GM12878 (cell line): ENCODE measurements around the gene BLCAP. TPM values are rescaled to one million over a fixed set of nuclear protein-coding genes. Genes with fewer than 3 reads are reported as not detected.

Experiments
- ATAC-seq: fragments of 200-7000 bp; cut with Tn5 transposase; 3 replicates; pipeline ENCODE4 v1.9.1; 2020; ENCODE audit warnings: mild to moderate bottlenecking, moderate library complexity
- BruUV-seq: library from RNA; stranded (reverse); fragments of 400-500 nt; replicated peaks from 2 replicates; lab custom pipeline; 2021; lab: Mats Ljungman, UMichigan
- CTCF ChIA-PET: fragments of 300-600 bp; sonication (Branson Sonifier 250); formaldehyde crosslinking; extraction: SDS; loops from one replicate; lab custom pipeline; 2021; ENCODE audit warnings: inconsistent platforms; lab: Yijun Ruan, JAX
- POLR2A ChIA-PET: fragments of 350-600 bp; formaldehyde crosslinking; extraction: SDS; loops from one replicate; lab custom pipeline; 2021; ENCODE audit warnings: inconsistent platforms; lab: Charles Lee
- RAD21 ChIA-PET: fragments of 300-600 bp; sonication (Branson Sonifier 250); formaldehyde crosslinking; loops from one replicate; lab custom pipeline; 2023; ENCODE audit warnings: antibody characterized with exemption; ENCODE audit not compliant: unreplicated experiment; lab: Charles Lee
- SMC1A ChIA-PET: fragments of 300-600 bp; sonication (Branson Sonifier 250); formaldehyde crosslinking; loops from one replicate; lab custom pipeline; 2023; ENCODE audit not compliant: unreplicated experiment, uncharacterized antibody; lab: Charles Lee
- DNase-seq: peaks from one replicate; pipeline ENCODE4 v3.0.0-alpha.2; 2011; ENCODE audit warnings: low read depth, low spot score
- FAIRE-seq: peaks from 3 replicates; lab custom pipeline; 2011; peaks lifted over from hg19 to GRCh38; lab: Jason Lieb, UNC
- H2AFZ ChIP-seq: 2 replicates; pipeline ENCODE4 v1.6.0; 2011; ENCODE audit warnings: low read depth, low read length, control low read depth; ENCODE audit not compliant: control insufficient read depth
- H3K27ac ChIP-seq: 2 replicates; pipeline ENCODE4 v1.5.1; 2011; ENCODE audit warnings: control low read depth; ENCODE audit not compliant: control insufficient read depth, insufficient read depth
- H3K27me3 ChIP-seq, 2 experiments: replicated peaks in 1 of 2; 2 replicates each; pipeline versions ENCODE4 v1.6.0 to v1.6.1; 2011; ENCODE audit warnings: low read length in 1 of 2; ENCODE audit not compliant: control insufficient read depth in 2 of 2, insufficient read depth in 2 of 2
- H3K36me3 ChIP-seq, 2 experiments: 2 replicates each; pipeline ENCODE4 v1.5.1; 2011; ENCODE audit warnings: low read length in 1 of 2; ENCODE audit not compliant: control insufficient read depth in 2 of 2, insufficient read depth in 2 of 2
- H3K4me1 ChIP-seq: 2 replicates; pipeline ENCODE4 v1.6.1; 2011; ENCODE audit warnings: mild to moderate bottlenecking, low read length, moderate library complexity, mixed read lengths; ENCODE audit not compliant: control insufficient read depth, insufficient read depth
- H3K4me2 ChIP-seq: 2 replicates; pipeline ENCODE4 v1.6.0; 2011; ENCODE audit warnings: control low read depth; ENCODE audit not compliant: control insufficient read depth, insufficient read depth
- H3K4me3 ChIP-seq: fragments of 200-600 bp; sonication (generic); 2 replicates; pipeline ENCODE4 v1.5.1; 2016
- H3K79me2 ChIP-seq: 2 replicates; pipeline ENCODE4 v1.6.0; 2011; ENCODE audit warnings: low read length; ENCODE audit not compliant: control insufficient read depth, insufficient read depth
- H3K9ac ChIP-seq: 2 replicates; pipeline ENCODE4 v1.8.0; 2011; ENCODE audit warnings: low read length, control low read depth, mixed read lengths; ENCODE audit not compliant: control insufficient read depth, insufficient read depth
- H3K9me3 ChIP-seq: replicated peaks from 3 replicates; pipeline ENCODE4 v1.5.1; 2011; ENCODE audit warnings: mild to moderate bottlenecking, low read length; ENCODE audit not compliant: control insufficient read depth, insufficient read depth
- H4K20me1 ChIP-seq: 2 replicates; pipeline ENCODE4 v1.6.0; 2011; ENCODE audit not compliant: control insufficient read depth, insufficient read depth
- BHLHE40 ChIP-seq, 2 experiments: fragments of 450-650 bp in 1 of 2; IDR thresholded peaks; 2 replicates each; pipeline ENCODE4 v1.6.1; 2011 to 2017; ENCODE audit warnings: low read depth in 2 of 2, borderline replicate concordance in 1 of 2, improper control_type of control experiment in 1 of 2, low read length in 1 of 2, mild to moderate bottlenecking in 1 of 2
- CBX5 ChIP-seq: sonication (generic); IDR thresholded peaks from 2 replicates; pipeline ENCODE4 v1.6.1; 2016; ENCODE audit warnings: low read depth, moderate library complexity, mild to moderate bottlenecking, inconsistent platforms
- CEBPB ChIP-seq, 2 experiments: fragments of 150-350 bp in 1 of 2; IDR thresholded peaks; 2 replicates each; pipeline ENCODE4 v1.6.1; 2012 to 2014; ENCODE audit warnings: low read depth in 2 of 2, low read length in 2 of 2, borderline replicate concordance in 1 of 2, inconsistent platforms in 1 of 2
- CHD4 ChIP-seq: fragments of 200-600 bp; sonication (generic); IDR thresholded peaks from 2 replicates; pipeline ENCODE4 v1.6.1; 2016; ENCODE audit warnings: mild to moderate bottlenecking
- EGR1 ChIP-seq, 2 experiments: IDR thresholded peaks; 1 replicate in 1 of 2; 2 replicates in 1 of 2; pipeline ENCODE4 v1.6.1; 2011 to 2012; ENCODE audit warnings: low read depth in 2 of 2, low read length in 2 of 2, borderline replicate concordance in 1 of 2, mild to moderate bottlenecking in 1 of 2, moderate library complexity in 1 of 2
- IKZF1 ChIP-seq: fragments of 450-650 bp; conservative IDR thresholded peaks from 2 replicates; pipeline ENCODE4 v1.6.1; 2017; ENCODE audit warnings: antibody characterized with exemption, mild to moderate bottlenecking
- KLF5 ChIP-seq: fragments of 450-650 bp; IDR thresholded peaks from 2 replicates; pipeline ENCODE4 v1.6.1; 2014; ENCODE audit warnings: mild to moderate bottlenecking; ENCODE audit not compliant: partially characterized antibody
- LARP7 ChIP-seq: fragments of 450-650 bp; IDR thresholded peaks from 2 replicates; pipeline ENCODE4 v1.6.1; 2017; ENCODE audit warnings: mild to moderate bottlenecking
- MTA3 ChIP-seq: IDR thresholded peaks from 2 replicates; pipeline ENCODE4 v1.6.1; 2012; ENCODE audit warnings: low read length, inconsistent platforms, borderline replicate concordance
- NBN ChIP-seq: fragments of 450-650 bp; IDR thresholded peaks from 2 replicates; pipeline ENCODE4 v1.6.1; 2016
- RBBP5 ChIP-seq: fragments of 200-600 bp; sonication (generic); conservative IDR thresholded peaks from 2 replicates; pipeline ENCODE4 v1.6.1; 2016
- ZNF24 ChIP-seq: fragments of 450-650 bp; IDR thresholded peaks from 2 replicates; pipeline ENCODE4 v1.6.1; 2017; ENCODE audit warnings: antibody characterized with exemption, mild to moderate bottlenecking
- ZNF622 ChIP-seq: fragments of 450-650 bp; IDR thresholded peaks from 2 replicates; pipeline ENCODE4 v1.6.1; 2017; ENCODE audit warnings: mild to moderate bottlenecking, inconsistent platforms
- WGBS: methylation state at CpG from one replicate; pipeline ENCODE4 v1.1.6; 2016; ENCODE audit warnings: low lambda C conversion rate; ENCODE audit not compliant: insufficient replicate concordance, insufficient coverage; ENCODE audit errors: missing lambda C conversion rate; 5-methylcytosine and 5-hydroxymethylcytosine counted together
- in situ Hi-C: fragments of 300-500 bp; cut with MboI; formaldehyde crosslinking; loops from 9 replicates; pipeline ENCODE4 v1.14.3; 2018; ENCODE audit warnings: mixed read lengths
- intact Hi-C: fragments of 100-400 bp; cut with micrococcal nuclease; formaldehyde crosslinking; loops from one replicate; pipeline ENCODE4 v1.14.2; 2022; ENCODE audit not compliant: unreplicated experiment
- polyA plus RNA-seq, 11 experiments: library from polyadenylated mRNA; depleted of rRNA in 4 of 11; unstranded in 6 of 11; stranded (reverse) in 5 of 11; fragments of >200 nt; fragmentation: Nextera tagmentation in 4 of 11; fragmentation: Illumina TruSeq in 1 of 11; extraction: Ambion mirVana in 4 of 11; extraction: Trizol in 1 of 11; gene quantifications; 1 replicate in 1 of 11; 2 replicates in 10 of 11; pipeline versions ENCODE4 v1.2.1 to v1.2.3, GENCODE V29; 2011 to 2016; ENCODE audit warnings: inconsistent platforms in 2 of 11, missing spikeins in 2 of 11, low read depth in 1 of 11
- total RNA-seq, 4 experiments: library from RNA; depleted of rRNA in 3 of 4; stranded (reverse); fragments of >200 nt in 3 of 4; fragmentation: Illumina TruSeq in 1 of 4; extraction: Trizol in 1 of 4; gene quantifications; 2 replicates each; pipeline versions ENCODE4 v1.2.1 to v1.2.3, GENCODE V29; 2013 to 2021
- TF ChIP-seq, protein P1 (sequence below): fragments of 150-350 bp; IDR thresholded peaks from 2 replicates; pipeline ENCODE4 v1.6.1; 2016; ENCODE audit warnings: low read depth, low read length
- TF ChIP-seq, protein P2 (sequence below): IDR thresholded peaks from 2 replicates; pipeline ENCODE4 v1.6.1; 2012; ENCODE audit warnings: low read depth, low read length, improper control_type of control experiment
- TF ChIP-seq, protein P3 (sequence below): IDR thresholded peaks from 2 replicates; pipeline ENCODE4 v1.6.1; 2011; ENCODE audit warnings: borderline replicate concordance, low read depth, mild to moderate bottlenecking, moderate library complexity, mixed read lengths, low read length; ENCODE audit not compliant: insufficient read depth; ENCODE audit errors: extremely low read length

Gene BLCAP
- total and polyA plus RNA-seq, 10 of the 15 experiments (the other 5 are each of a cell fraction or from before 2014, with no cell fraction given), result 24.6 to 62.3 (median 47.3) TPM

DNA sequence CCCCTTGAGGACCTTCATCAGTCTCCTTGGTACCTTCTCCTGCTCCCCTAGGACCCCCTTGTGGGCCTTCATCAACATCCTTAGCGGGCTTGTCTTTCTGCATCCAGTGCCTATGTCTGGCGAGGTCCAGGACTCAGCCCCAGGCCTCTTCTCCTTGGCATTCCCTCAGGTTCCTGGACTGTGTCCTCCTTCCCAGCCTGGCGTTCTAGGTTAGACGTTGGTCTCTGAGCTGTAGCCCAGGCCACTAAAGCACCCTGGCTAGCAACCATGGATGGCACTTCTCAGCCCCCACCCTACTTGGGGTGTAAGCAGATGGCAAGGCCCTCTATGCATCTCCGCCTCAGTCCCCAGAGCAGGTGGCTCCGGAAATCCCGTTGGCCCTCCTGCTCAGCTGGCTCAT lies 58.1 kb downstream of the BLCAP start:
- H3K4me3 ChIP-seq, result no peak overlapping the region

DNA sequence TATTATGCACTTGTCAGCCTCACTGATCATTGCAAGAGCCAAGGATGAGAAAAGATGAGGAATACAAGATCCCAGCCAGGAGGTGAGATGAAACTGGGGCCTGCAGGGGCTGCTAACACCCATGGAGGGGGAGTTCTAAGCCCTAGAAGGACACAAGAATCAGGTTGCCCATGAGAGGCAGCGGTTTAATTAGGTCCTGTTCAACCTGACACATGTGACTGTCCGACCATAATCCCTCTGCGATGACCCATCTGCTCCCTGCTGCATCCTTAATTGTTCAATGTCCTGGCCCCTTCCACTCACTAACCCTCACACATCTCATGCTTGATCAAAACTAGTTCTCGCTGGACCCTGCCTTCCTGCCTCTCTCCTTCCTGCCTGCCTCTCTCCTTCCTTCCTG lies 58.8 kb downstream of the BLCAP start:
- Histone ChIP-seq H2AFZ (no peak overlapping the region), H3K4me1 (no peaks in the 10 kb centered on the region), H3K36me3 (no peaks in the 10 kb centered on the region), H3K79me2 (no peaks in the 10 kb centered on the region), H4K20me1 (no peaks in the 10 kb centered on the region), H3K27me3 (peaks cover 0 to 3% of the 10 kb centered on the region in 2 experiments; a peak in 2 of 4 replicates), H3K9me3 (no peaks in the 10 kb centered on the region), H3K4me3 (no peak overlapping the region), H3K27ac (no peak overlapping the region), H3K9ac (no peak overlapping the region), H3K4me2 (no peak overlapping the region)
- ChIA-PET CTCF (interaction anchor here (0.5 kb wide), 1 partner anchor 261 kb away, joined by 3 read pairs; no protein-coding TSS in a partner anchor), POLR2A (no interaction called here), SMC1A (no interaction called here), RAD21 (no interaction called here)
- in situ Hi-C loops (no loop called here), intact Hi-C loops (no loop called here)
- WGBS, result 37% methylated on average over 4 of the region's 4 CpGs
- DNase-seq (no peak), FAIRE-seq (no peak), ATAC-seq (no peak)
- no TSS peak for BruUV-seq
- TF ChIP-seq CHD4 (no peak), ZNF622 (no peak), RBBP5 (no peak), MTA3 (no peak), KLF5 (no peak), IKZF1 (no peak), ZNF24 (no peak), LARP7 (no peak), BHLHE40 (IDR thresholded peaks at IDR 0.05; ENCODE audit: borderline replicate concordance in 1 of 2, low read depth in 2 of 2, low read length in 1 of 2) (no peak), EGR1 (IDR thresholded peaks at IDR 0.05; ENCODE audit: borderline replicate concordance in 1 of 2, low read depth in 2 of 2, low read length in 2 of 2) (no peak)
- TF ChIP-seq, protein P1, sequence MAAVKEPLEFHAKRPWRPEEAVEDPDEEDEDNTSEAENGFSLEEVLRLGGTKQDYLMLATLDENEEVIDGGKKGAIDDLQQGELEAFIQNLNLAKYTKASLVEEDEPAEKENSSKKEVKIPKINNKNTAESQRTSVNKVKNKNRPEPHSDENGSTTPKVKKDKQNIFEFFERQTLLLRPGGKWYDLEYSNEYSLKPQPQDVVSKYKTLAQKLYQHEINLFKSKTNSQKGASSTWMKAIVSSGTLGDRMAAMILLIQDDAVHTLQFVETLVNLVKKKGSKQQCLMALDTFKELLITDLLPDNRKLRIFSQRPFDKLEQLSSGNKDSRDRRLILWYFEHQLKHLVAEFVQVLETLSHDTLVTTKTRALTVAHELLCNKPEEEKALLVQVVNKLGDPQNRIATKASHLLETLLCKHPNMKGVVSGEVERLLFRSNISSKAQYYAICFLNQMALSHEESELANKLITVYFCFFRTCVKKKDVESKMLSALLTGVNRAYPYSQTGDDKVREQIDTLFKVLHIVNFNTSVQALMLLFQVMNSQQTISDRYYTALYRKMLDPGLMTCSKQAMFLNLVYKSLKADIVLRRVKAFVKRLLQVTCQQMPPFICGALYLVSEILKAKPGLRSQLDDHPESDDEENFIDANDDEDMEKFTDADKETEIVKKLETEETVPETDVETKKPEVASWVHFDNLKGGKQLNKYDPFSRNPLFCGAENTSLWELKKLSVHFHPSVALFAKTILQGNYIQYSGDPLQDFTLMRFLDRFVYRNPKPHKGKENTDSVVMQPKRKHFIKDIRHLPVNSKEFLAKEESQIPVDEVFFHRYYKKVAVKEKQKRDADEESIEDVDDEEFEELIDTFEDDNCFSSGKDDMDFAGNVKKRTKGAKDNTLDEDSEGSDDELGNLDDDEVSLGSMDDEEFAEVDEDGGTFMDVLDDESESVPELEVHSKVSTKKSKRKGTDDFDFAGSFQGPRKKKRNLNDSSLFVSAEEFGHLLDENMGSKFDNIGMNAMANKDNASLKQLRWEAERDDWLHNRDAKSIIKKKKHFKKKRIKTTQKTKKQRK, result no peak

More for the DNA sequence above, 58.1 kb downstream of the BLCAP start:
- WGBS, result 43% methylated on average over 7 of the region's 7 CpGs
- no peak overlapping the region for H3K9ac ChIP-seq
- in situ Hi-C loops, result no loop called here
- H3K4me1 ChIP-seq, result no peaks in the 10 kb centered on the region
- ChIA-PET SMC1A (no interaction called here), CTCF (interaction anchor here (0.5 kb wide), 1 partner anchor 261 kb away, joined by 3 read pairs; no protein-coding TSS in a partner anchor), RAD21 (no interaction called here), POLR2A (no interaction called here)
- H3K27ac ChIP-seq, result no peak overlapping the region
- H3K27me3 ChIP-seq, result peaks cover 0 to 3% of the 10 kb centered on the region in 2 experiments; a peak in 2 of 4 replicates
- H4K20me1 ChIP-seq, result no peaks in the 10 kb centered on the region
- BruUV-seq, result no TSS peak
- DNase-seq (no peak), ATAC-seq (no peak), FAIRE-seq (no peak)
- no peaks in the 10 kb centered on the region for H3K79me2 ChIP-seq
- H2AFZ ChIP-seq, result no peak overlapping the region
- intact Hi-C loops, result no loop called here
- H3K36me3 ChIP-seq, result no peaks in the 10 kb centered on the region
- H3K9me3 ChIP-seq, result no peaks in the 10 kb centered on the region
- no peak for TF ChIP-seq ZNF24
- no peak for TF ChIP-seq NBN
- TF ChIP-seq, protein P2, sequence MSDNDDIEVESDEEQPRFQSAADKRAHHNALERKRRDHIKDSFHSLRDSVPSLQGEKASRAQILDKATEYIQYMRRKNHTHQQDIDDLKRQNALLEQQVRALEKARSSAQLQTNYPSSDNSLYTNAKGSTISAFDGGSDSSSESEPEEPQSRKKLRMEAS, result no peak
- no peak for TF ChIP-seq CEBPB (IDR thresholded peaks at IDR 0.05; ENCODE audit: borderline replicate concordance in 1 of 2, low read depth in 2 of 2, low read length in 2 of 2)
- no peak for TF ChIP-seq CBX5
- TF ChIP-seq, protein P3, sequence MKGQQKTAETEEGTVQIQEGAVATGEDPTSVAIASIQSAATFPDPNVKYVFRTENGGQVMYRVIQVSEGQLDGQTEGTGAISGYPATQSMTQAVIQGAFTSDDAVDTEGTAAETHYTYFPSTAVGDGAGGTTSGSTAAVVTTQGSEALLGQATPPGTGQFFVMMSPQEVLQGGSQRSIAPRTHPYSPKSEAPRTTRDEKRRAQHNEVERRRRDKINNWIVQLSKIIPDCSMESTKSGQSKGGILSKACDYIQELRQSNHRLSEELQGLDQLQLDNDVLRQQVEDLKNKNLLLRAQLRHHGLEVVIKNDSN, result no peak
- no peak overlapping the region for H3K4me2 ChIP-seq
